PC-3 (cell line): ENCODE results near the gene GAD1.

ENCODE experiments used
- EZH2 ChIP-seq: fragments of 300-600 bp; sonication (generic); IDR thresholded peaks from one replicate; pipeline ENCODE4 v1.6.1; 2017; ENCODE audit warnings: antibody characterized with exemption, mild to moderate bottlenecking, low read length; ENCODE audit not compliant: unreplicated experiment
- EZH2phosphoT487 ChIP-seq: fragments of 300-600 bp; sonication (generic); IDR thresholded peaks from 2 replicates; pipeline ENCODE4 v1.6.1; 2018; ENCODE audit warnings: mild to moderate bottlenecking, antibody characterized with exemption, low read length, borderline replicate concordance
- TF ChIP-seq, protein P1 (sequence below): fragments of 300-600 bp; sonication (generic); conservative IDR thresholded peaks from 2 replicates; pipeline ENCODE4 v1.5.1; 2017; ENCODE audit warnings: antibody characterized with exemption, low read depth, mild to moderate bottlenecking, low read length

GRCh38 chr2:170840717-170841210 lies 24.1 kb downstream of the GAD1 start:
- TF ChIP-seq, protein P1, sequence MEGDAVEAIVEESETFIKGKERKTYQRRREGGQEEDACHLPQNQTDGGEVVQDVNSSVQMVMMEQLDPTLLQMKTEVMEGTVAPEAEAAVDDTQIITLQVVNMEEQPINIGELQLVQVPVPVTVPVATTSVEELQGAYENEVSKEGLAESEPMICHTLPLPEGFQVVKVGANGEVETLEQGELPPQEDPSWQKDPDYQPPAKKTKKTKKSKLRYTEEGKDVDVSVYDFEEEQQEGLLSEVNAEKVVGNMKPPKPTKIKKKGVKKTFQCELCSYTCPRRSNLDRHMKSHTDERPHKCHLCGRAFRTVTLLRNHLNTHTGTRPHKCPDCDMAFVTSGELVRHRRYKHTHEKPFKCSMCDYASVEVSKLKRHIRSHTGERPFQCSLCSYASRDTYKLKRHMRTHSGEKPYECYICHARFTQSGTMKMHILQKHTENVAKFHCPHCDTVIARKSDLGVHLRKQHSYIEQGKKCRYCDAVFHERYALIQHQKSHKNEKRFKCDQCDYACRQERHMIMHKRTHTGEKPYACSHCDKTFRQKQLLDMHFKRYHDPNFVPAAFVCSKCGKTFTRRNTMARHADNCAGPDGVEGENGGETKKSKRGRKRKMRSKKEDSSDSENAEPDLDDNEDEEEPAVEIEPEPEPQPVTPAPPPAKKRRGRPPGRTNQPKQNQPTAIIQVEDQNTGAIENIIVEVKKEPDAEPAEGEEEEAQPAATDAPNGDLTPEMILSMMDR: no peak
- TF ChIP-seq EZH2 (no peak), EZH2phosphoT487 (no peak)
